B cell (primary cell): ENCODE results near the gene UHMK1. TPM values are rescaled to one million over a fixed set of nuclear protein-coding genes. Genes with fewer than 3 reads are reported as not detected.

ENCODE experiments used
- ATAC-seq: fragments of 200-7000 bp; cut with Tn5 transposase; one replicate; pipeline ENCODE4 v1.10.0; 2021; ENCODE audit warnings: low read depth, mild to moderate bottlenecking, moderate number of reproducible peaks, moderate library complexity
- CTCF ChIA-PET: fragments of 350-600 bp; sonication (Branson Sonifier 250); formaldehyde crosslinking; loops from one replicate; lab custom pipeline; 2021; ENCODE audit warnings: antibody characterized with exemption, inconsistent platforms; lab: Charles Lee
- POLR2A ChIA-PET: fragments of 350-600 bp; sonication (Branson Sonifier 250); formaldehyde crosslinking; loops from one replicate; lab custom pipeline; 2021; ENCODE audit warnings: antibody characterized with exemption; lab: Charles Lee
- DNase-seq: peaks from one replicate; pipeline ENCODE4 v3.0.0; 2013
- H2AFZ ChIP-seq: 2 replicates; pipeline ENCODE4 v1.6.1; 2012; ENCODE audit warnings: mild to moderate bottlenecking, low read depth, low read length; ENCODE audit not compliant: insufficient read depth, poor library complexity, severe bottlenecking
- H3K27ac ChIP-seq, 2 donors: 1 replicate in 1 of 2; 2 replicates in 1 of 2; pipeline ENCODE4 v1.5.1; 2012 to 2013; ENCODE audit warnings: low read length in 2 of 2, mild to moderate bottlenecking in 2 of 2, moderate library complexity in 1 of 2
- H3K27me3 ChIP-seq, 4 experiments: fragments of 200-600 bp in 1 of 4; sonication (generic) in 1 of 4; replicated peaks in 1 of 4; 1 replicate in 2 of 4; 2 replicates in 2 of 4; pipeline versions ENCODE4 v1.6.1 to v1.7.0; 2013 to 2016; ENCODE audit warnings: low read length in 3 of 4, mild to moderate bottlenecking in 2 of 4, mixed read lengths in 1 of 4, moderate library complexity in 1 of 4; ENCODE audit not compliant: insufficient read depth in 4 of 4, control insufficient read depth in 3 of 4; ENCODE audit errors: control extremely low read depth in 1 of 4
- H3K36me3 ChIP-seq, 2 experiments: replicated peaks in 1 of 2; 1 replicate in 1 of 2; 2 replicates in 1 of 2; pipeline versions ENCODE4 v1.6.1 to v1.7.1; 2013; ENCODE audit warnings: low read length in 1 of 2; ENCODE audit not compliant: insufficient read depth in 2 of 2, control insufficient read depth in 1 of 2; ENCODE audit errors: control extremely low read depth in 1 of 2, extremely low read depth in 1 of 2
- H3K4me1 ChIP-seq, 2 donors: fragments of 200-600 bp in 1 of 2; sonication (generic) in 1 of 2; 1 replicate in 1 of 2; 2 replicates in 1 of 2; pipeline versions ENCODE4 v1.5.1 to v1.6.1; 2013 to 2017; ENCODE audit warnings: low read length in 2 of 2; ENCODE audit not compliant: control insufficient read depth in 2 of 2, insufficient read depth in 2 of 2
- H3K4me2 ChIP-seq: replicated peaks from 2 replicates; pipeline ENCODE3; 2012; ENCODE audit warnings: mild to moderate bottlenecking, low read depth, low read length; ENCODE audit not compliant: poor library complexity, severe bottlenecking
- H3K4me3 ChIP-seq, 5 experiments: fragments of 200-600 bp in 1 of 5; sonication (generic) in 1 of 5; 1 replicate in 3 of 5; 2 replicates in 2 of 5; pipeline versions ENCODE4 v1.5.1 to v1.7.0; 2011 to 2016; ENCODE audit warnings: low read length in 4 of 5, mild to moderate bottlenecking in 4 of 5, low read depth in 2 of 5, control low read depth in 1 of 5, moderate library complexity in 1 of 5; ENCODE audit not compliant: insufficient read depth in 1 of 5; ENCODE audit errors: control extremely low read depth in 1 of 5, extremely low read depth in 1 of 5
- H3K79me2 ChIP-seq: fragments of 200-600 bp; sonication (generic); one replicate; pipeline ENCODE4 v1.6.0; 2016; ENCODE audit warnings: low read length; ENCODE audit not compliant: control insufficient read depth, insufficient read depth
- H3K9ac ChIP-seq: fragments of 200-600 bp; sonication (generic); 2 replicates; pipeline ENCODE4 v1.6.1; 2017; ENCODE audit warnings: mild to moderate bottlenecking, low read length, moderate library complexity
- H3K9me3 ChIP-seq, 3 donors: one replicate each; pipeline versions ENCODE4 v1.6.1 to v1.7.1; 2013; ENCODE audit warnings: low read length in 2 of 3; ENCODE audit not compliant: control insufficient read depth in 2 of 3, insufficient read depth in 1 of 3; ENCODE audit errors: control extremely low read depth in 1 of 3
- H4K20me1 ChIP-seq: 2 replicates; pipeline ENCODE4 v1.6.0; 2012; ENCODE audit warnings: mild to moderate bottlenecking, low read length; ENCODE audit not compliant: insufficient read depth, control insufficient read depth, poor library complexity, severe bottlenecking
- H3K27ac Mint-ChIP-seq: one replicate; pipeline ENCODE4 v1.8.0; 2021; ENCODE audit warnings: mixed read lengths
- H3K27me3 Mint-ChIP-seq: one replicate; pipeline ENCODE4 v1.8.0; 2021; ENCODE audit warnings: mixed read lengths
- H3K4me1 Mint-ChIP-seq: one replicate; pipeline ENCODE4 v1.8.0; 2021; ENCODE audit warnings: mixed read lengths
- H3K4me3 Mint-ChIP-seq: one replicate; pipeline ENCODE4 v1.8.0; 2021; ENCODE audit warnings: mixed read lengths
- H3K9me3 Mint-ChIP-seq: one replicate; pipeline ENCODE4 v1.8.0; 2022; ENCODE audit warnings: mixed read lengths; ENCODE audit not compliant: insufficient read depth
- CTCF ChIP-seq: fragments of 200-600 bp; IDR thresholded peaks from one replicate; pipeline ENCODE4 v1.8.0; 2022; ENCODE audit warnings: antibody characterized with exemption, mild to moderate bottlenecking
- EZH2 ChIP-seq: IDR thresholded peaks from 2 replicates; pipeline ENCODE4 v1.6.1; 2012; ENCODE audit warnings: borderline replicate concordance, low read depth, mild to moderate bottlenecking, moderate library complexity, low read length; ENCODE audit not compliant: insufficient read depth, poor library complexity, severe bottlenecking
- WGBS: methylation state at CpG from one replicate; pipeline ENCODE4 v1.1.5; 2013; ENCODE audit warnings: missing lambda C conversion rate; ENCODE audit not compliant: insufficient coverage; 5-methylcytosine and 5-hydroxymethylcytosine counted together
- intact Hi-C: fragments of 100-400 bp; cut with micrococcal nuclease; formaldehyde crosslinking; loops from one replicate; pipeline ENCODE4 v1.10.0; 2022
- polyA plus RNA-seq: library from polyadenylated mRNA; depleted of rRNA; stranded (reverse); fragments of >200 nt; gene quantifications from 2 replicates; pipeline ENCODE4 v1.2.3, GENCODE V29; 2012
- total RNA-seq, 2 donors: library from RNA; stranded (reverse); fragments of 120-200 nt in 1 of 2; gene quantifications; 1 replicate in 1 of 2; 2 replicates in 1 of 2; pipeline versions ENCODE4 v1.2.3 to v1.2.4, GENCODE V29; 2013 to 2022

UHMK1 gene
- total and polyA plus RNA-seq, 2 donors (not counting 1 experiment from before 2014, with no cell fraction given) = 8.4 to 69.2 TPM

DNA sequence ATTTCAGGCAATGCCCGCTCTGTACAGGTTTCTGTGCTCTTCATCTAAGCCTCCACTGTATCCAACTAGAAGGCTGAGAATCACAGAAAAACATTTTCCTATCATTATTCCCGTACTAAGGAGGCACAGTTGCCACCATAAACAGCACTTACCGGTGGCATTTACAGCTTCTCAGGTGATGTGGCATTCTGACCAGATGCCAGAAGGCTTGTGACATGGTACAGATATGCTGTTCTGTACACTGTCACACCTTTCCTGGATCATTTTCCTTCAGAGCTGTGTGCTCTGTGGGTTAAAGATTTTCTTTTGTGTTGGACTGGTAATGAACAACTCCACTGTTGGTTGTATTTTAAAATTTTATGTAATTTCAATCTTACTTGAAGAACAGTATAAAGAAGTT is 59.9 kb downstream of the UHMK1 start:
- Histone ChIP-seq H2AFZ (no peak overlapping the region), H3K4me2 (no peak overlapping the region), H3K9me3 (no peaks in the 10 kb centered on the region), H3K4me3 (no peak overlapping the region), H3K27ac (no peak overlapping the region), H3K9ac (no peak overlapping the region), H4K20me1 (no peaks in the 10 kb centered on the region), H3K36me3 (no peaks in the 10 kb centered on the region), H3K79me2 (no peaks in the 10 kb centered on the region), H3K4me1 (peaks cover 11 to 14% of the 10 kb centered on the region in 2 donors), H3K27me3 (peaks cover 0 to 5% (median 0%) of the 10 kb centered on the region in 4 experiments)
- ATAC-seq = no peak
- CTCF ChIA-PET = no interaction called here
- Mint-ChIP-seq H3K27ac (no peak overlapping the region), H3K27me3 (no peaks in the 10 kb centered on the region), H3K9me3 (no peaks in the 10 kb centered on the region), H3K4me1 (peaks cover 18% of the 10 kb centered on the region), H3K4me3 (no peak overlapping the region)
- DNase-seq = no peak
- WGBS = 100% methylated on average over 1 of the region's 3 CpGs
- POLR2A ChIA-PET = no interaction called here
- intact Hi-C loops = no loop called here
- no peak for TF ChIP-seq CTCF
- TF ChIP-seq EZH2 = no peak

- H3K4me2 ChIP-seq = peak overlapping the region; percentile 93
- no peaks in the 10 kb centered on the region for H3K27me3 Mint-ChIP-seq
- no peaks in the 10 kb centered on the region for H4K20me1 ChIP-seq
- H3K4me3 Mint-ChIP-seq = peak overlapping the region; percentile 97
- H2AFZ ChIP-seq = peak overlapping the region; percentile 98
- ATAC-seq (no peak), DNase-seq (peak; percentile 7)
- no peak for TF ChIP-seq CTCF
- TF ChIP-seq EZH2 = no peak
- CTCF ChIA-PET = interaction anchor here (1.3 kb wide), 1 partner anchor 12 kb away, joined by 3 read pairs; no protein-coding TSS in a partner anchor
- H3K36me3 ChIP-seq = no peaks in the 10 kb centered on the region
- peaks cover 27% of the 10 kb centered on the region for H3K4me1 Mint-ChIP-seq
- intact Hi-C loops = loop anchor here (1.0 to 10.0 kb wide), 4 partner anchors 30 to 793 kb away; partner anchors contain the start of genes ATF6, HSD17B7 and UHMK1
- peaks cover 11 to 15% of the 10 kb centered on the region in 2 donors for H3K4me1 ChIP-seq
- H3K79me2 ChIP-seq = no peaks in the 10 kb centered on the region
- H3K27ac ChIP-seq = peak overlapping the region; percentile 84 to 91
- H3K9ac ChIP-seq = peak overlapping the region; percentile 92
- 56% methylated on average over 6 of the region's 9 CpGs for WGBS
- peaks cover 0 to 5% (median 0%) of the 10 kb centered on the region in 4 experiments for H3K27me3 ChIP-seq
- peak overlapping the region; percentile 97 for H3K27ac Mint-ChIP-seq
- H3K4me3 ChIP-seq = peak overlapping the region; percentile 39 to 87 (median 81)
- H3K9me3 Mint-ChIP-seq = no peaks in the 10 kb centered on the region
- POLR2A ChIA-PET = interaction anchor here (1.0 kb wide), 2 partner anchors 62 kb away, joined by 3 to 4 read pairs; partner anchors contain the start of gene UHMK1
- no peaks in the 10 kb centered on the region for H3K9me3 ChIP-seq
Observed at GRCh38 chr1:162560303-162561036, 62.9 kb downstream of the UHMK1 start.
